LNCAP (cell line): Measurements from ENCODE around the gene ELP4.

Experiments
- TF ChIP-seq, protein P1 (sequence below): fragments of 450-650 bp; IDR thresholded peaks from 2 replicates; pipeline ENCODE4 v1.5.1; 2017; ENCODE audit warnings: mild to moderate bottlenecking

ELP4 gene, protein sequence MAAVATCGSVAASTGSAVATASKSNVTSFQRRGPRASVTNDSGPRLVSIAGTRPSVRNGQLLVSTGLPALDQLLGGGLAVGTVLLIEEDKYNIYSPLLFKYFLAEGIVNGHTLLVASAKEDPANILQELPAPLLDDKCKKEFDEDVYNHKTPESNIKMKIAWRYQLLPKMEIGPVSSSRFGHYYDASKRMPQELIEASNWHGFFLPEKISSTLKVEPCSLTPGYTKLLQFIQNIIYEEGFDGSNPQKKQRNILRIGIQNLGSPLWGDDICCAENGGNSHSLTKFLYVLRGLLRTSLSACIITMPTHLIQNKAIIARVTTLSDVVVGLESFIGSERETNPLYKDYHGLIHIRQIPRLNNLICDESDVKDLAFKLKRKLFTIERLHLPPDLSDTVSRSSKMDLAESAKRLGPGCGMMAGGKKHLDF

DNA sequence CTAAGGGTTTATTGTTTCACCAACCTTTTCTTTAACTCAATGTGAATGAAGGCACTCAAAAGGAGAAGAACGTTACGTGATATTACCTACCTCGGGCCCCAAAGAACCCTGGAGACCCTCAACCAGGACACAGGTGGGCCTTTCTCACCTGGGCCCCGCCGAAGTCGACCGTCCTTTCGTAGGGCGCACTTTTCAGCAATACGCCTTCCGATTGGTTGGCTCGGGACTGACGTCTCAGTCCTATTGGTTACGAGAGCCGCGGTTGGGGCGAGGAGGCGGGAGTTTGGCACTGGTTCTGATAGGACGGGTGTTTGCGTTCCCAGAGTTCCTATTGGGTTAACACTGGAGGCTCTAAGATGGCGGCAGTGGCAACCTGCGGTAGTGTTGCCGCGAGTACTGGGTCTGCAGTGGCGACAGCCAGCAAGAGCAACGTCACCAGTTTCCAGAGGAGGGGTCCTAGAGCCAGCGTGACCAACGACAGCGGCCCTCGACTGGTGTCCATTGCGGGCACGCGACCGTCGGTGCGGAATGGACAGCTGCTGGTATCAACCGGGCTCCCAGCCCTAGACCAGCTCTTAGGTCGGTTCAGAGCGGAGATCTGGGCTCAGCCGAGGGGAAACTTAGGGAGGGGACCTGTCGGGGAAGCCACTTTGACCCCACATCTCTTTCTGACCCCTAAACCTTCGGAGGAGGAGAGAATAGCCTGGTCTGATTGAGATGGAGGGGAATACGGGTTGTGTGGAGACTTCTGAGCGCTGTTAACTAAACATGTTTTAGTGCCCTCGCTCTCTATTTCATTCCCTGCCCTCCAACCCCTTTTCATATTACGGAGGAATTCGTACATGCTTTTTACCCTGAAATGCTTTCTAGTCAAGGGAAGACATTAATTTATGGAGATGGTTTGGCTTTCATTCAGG, at the start of gene ELP4, which contains the start of gene IMMP1L:
TSS of gene ELP4 (plus strand) at position 339 of the 917 bp plus-strand sequence. CDS start at position 357, 18 bp downstream.
TSS of gene IMMP1L (minus strand) at position 194 of the 917 bp plus-strand sequence. CDS start 46,346 bp downstream, outside the sequence.
- TF ChIP-seq, protein P1, sequence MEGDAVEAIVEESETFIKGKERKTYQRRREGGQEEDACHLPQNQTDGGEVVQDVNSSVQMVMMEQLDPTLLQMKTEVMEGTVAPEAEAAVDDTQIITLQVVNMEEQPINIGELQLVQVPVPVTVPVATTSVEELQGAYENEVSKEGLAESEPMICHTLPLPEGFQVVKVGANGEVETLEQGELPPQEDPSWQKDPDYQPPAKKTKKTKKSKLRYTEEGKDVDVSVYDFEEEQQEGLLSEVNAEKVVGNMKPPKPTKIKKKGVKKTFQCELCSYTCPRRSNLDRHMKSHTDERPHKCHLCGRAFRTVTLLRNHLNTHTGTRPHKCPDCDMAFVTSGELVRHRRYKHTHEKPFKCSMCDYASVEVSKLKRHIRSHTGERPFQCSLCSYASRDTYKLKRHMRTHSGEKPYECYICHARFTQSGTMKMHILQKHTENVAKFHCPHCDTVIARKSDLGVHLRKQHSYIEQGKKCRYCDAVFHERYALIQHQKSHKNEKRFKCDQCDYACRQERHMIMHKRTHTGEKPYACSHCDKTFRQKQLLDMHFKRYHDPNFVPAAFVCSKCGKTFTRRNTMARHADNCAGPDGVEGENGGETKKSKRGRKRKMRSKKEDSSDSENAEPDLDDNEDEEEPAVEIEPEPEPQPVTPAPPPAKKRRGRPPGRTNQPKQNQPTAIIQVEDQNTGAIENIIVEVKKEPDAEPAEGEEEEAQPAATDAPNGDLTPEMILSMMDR: no peak

DNA sequence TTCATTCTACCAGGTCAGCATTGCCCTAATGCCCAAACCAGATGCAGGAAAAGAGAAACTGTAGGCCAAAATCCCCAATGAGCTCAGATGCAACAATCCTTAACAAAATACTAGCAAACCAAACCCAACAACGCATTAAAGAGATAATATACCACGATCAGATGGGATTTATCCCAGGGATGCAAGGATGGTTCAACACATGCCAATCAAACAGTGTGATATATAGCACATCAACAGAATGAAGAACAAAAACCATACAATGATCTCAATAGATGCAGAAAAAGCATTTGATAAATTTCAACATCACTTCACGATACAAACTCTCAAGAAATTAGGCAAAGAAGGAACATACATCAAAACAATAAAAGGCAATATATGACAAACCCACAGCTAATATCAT, 45.1 kb upstream of the ELP4 start:
- TF ChIP-seq, protein P1: no peak

DNA sequence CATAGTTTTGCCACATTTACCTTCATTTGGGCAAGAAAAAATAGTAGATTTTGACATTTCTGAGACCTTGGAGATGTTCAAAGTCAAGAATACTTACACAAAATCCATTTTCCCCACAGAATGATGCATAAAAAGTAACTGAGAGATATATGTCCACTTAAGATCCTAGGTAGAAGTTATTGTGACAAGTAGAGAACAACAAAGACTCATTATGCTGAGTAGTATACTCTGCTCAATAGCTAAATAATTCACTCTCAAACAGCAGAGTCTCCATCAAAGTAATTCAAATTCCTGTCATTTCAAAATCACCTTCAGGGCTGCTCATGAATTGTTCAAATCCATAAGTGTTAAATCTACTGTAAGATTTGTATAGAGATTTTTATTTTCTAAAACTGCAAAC, 35.5 kb upstream of the ELP4 start:
- TF ChIP-seq, protein P1: no peak

DNA sequence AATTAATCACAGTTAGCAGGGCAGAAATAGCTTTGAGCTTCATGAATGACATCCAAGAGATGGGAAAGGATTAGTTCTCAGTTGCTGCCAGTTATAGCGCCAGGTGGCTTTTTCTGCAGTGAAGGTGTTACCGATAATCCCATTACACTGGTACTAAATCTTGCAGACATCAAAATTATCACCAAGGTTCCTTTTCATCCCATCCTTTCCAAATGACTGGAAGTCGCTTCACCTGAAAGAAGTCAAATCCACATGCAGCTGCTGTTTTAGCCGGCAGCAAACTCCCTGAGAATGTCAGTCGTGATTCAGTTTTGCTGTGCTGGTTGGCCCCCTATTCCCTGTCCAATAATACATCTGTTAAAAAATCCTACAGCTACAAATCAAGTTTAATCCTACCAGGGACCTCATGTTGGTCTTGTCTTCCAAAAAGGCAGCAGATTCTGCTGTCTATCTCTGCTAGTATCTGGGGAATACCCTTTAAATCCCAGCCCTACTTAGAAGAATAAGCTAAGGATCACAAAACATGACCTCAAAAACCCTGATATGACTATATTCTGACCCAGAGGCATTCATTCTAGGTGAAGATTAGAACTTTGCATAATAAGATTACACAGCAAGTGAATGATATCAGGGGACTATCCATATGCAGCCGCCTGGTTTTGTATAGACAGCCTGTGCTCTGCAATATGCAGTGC, 31.9 kb upstream of the ELP4 start:
- TF ChIP-seq, protein P1: no peak

DNA sequence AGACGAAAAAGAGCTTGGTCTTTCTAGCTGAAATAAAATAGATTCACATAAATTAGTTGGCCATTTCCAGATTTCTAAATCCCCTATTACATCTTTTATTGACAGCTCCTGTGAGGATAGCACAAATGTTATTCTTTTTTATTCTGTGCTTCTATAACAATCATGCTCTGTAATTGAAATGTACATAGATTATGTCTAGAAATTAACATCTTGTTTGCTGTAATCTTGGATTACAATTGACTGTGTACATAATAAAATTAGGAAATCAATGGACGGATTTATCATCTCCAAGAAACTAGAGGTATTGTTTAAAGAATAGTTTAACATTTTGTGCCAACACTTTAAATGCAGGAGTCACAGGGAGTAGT, 31.4 kb upstream of the ELP4 start:
- TF ChIP-seq, protein P1: no peak

DNA sequence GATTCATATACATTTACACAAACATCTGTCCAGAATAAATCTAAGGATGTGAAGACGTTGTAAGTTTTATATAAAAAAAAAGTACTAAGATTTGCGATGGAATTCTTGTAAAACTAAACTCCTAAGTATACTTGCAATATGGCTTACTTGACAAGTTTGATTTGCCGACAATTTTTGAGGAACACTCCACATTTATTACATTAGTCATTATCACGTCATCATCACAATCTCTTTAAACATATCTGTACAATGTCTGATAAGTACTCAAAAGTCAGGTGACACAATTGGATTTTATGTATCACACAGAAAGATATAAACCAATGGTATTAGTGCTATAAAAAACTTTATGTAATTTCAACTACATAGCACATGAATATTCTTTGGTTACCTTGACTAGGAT, 30.5 kb upstream of the ELP4 start:
- TF ChIP-seq, protein P1: no peak

DNA sequence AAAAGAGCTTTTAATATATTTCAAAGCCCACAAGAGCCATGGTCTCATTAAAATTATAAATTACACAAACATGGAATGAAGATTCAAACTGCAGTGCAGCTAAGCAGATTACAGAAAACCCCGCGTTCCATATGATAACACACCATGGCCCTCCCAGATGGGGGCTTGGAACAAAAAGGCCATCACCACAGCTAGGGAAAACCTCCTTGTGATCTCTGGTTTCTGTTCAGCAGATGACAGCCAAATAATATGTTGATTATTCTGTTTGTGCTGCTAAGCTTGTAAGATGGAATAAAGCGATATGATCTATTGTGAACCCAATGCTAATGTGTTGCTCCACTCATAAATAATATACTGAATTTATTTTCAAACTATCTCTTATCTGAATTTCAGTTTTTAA, 28.6 kb upstream of the ELP4 start:
- TF ChIP-seq, protein P1: no peak
